HG03097 (cell line): ENCODE results near the gene MRPS18A.

Experiments used
- ATAC-seq: cut with Tn5 transposase; IDR thresholded peaks from one replicate; pipeline ENCODE4 v1.9.1; 2021; ENCODE audit not compliant: unreplicated experiment, low FRiP score

MRPS18A gene

GRCh38 chr6:43699564-43700186 lies 12.1 kb upstream of the MRPS18A start:
- no peak for ATAC-seq

DNA sequence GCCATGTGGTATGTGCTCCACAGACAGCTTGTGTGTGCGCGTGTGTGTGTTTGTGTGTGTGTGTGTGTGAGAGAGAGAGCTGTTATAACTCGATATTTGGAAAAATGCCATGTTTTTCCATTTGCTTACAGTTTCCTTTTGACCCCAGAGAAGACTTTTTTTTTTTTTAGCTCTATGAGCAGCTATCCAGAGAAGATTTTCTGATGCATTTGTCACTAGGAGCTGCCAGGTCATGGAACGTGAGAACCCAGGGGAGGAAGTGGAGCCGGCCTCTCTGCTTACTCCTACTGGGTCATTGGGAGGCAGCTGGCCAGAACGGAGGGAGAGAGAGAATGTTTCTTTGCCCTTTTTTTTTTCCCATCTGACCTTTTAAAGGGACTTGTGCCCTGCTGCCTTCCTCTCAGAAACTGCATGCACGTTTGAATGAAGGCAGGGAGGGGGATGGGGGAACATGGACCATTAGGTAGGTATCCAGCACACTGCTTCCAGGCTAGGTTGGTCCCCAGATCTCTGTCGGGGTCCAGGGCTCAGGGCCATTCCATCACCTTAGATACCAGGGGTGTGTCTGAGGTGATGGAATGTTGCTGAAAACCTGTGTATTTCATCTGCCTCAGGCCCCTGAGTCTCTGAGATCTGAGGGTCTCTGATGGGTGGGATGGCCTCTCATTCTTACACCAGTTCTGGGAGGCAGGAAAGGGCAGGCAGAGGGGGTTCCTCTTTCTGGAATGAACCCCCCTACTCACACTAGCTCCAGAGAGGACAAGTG lies 11.2 kb upstream of the MRPS18A start:
- no peak for ATAC-seq

DNA sequence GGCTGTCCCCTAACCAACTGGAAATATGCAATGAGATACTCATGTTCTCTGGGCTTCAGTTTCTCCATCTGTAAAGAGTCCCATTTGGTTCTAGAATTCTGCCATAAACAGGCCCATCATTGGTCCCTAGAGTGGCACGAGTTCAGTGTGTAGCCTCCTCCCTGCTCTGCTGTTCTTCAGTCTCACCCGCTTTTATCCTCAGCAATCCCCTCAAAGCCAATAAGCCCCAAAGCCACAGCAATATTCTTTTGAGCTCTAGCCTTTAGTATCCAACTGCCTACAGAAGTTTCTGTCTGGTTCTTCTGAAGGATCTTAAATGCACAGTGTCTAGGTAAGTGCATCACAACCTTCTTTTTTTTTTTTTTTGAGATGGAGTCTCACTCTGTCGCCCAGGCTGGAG lies 9.8 kb upstream of the MRPS18A start:
- no peak for ATAC-seq

- ATAC-seq, result no peak
These were observed 8.3 kb upstream of the MRPS18A start for GRCh38 chr6:43695967-43696291.

DNA sequence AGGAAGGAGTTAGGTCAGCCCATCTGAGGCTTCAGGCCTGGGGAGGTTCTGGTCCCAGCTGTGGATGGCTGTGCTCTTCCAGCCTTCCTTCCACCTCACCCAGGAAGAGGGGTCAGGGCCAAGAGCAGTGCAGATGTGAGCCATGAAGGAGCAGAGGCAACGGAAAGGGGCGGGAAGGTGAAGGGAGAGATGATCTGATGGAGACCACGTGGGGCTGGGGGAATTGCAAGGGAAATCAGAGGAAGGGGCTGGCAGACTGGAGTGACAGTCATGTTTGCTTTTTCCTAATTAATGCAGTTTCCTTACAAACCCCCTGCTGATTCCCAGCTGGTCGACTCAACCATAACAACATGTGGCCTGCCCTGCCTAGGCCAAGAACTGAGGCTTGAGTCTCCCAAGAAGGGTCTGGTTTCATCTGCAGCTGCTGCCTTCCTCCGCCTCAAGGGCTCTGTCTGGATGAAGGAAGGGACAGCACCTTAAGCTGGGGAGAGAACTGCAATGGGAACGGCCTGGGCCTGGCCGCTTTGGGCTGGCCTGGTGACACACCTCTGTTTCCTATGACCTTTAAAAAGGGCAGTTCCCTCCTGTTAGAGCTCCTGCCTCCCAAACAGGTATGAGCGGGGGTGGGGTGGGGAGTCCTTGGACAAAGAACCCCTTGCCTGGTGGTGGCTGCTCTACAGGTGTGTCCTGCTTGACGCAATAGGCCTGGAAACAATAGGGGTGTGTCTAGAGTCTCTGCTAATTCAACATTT lies 7.8 kb upstream of the MRPS18A start:
- ATAC-seq, result no peak

DNA sequence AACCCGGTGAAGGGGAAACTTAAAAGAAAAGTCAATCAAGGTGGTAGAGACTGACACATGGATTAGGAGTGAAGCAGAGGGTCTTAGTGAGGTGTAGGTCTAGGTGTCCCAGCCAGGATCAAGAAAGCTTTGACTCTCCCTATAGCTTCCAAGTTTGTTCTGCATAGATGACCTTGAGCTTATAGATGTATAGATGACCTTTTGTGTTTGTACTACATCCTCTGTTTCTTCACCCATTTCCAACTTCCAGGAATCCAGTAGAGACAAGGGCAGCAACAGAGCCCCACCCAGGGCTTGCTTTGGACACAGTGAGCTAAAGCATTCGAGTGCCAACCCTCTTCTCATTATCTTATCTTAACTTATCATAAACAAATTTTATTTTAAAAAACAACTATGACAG lies 1.8 kb upstream of the MRPS18A start:
- no peak for ATAC-seq

DNA sequence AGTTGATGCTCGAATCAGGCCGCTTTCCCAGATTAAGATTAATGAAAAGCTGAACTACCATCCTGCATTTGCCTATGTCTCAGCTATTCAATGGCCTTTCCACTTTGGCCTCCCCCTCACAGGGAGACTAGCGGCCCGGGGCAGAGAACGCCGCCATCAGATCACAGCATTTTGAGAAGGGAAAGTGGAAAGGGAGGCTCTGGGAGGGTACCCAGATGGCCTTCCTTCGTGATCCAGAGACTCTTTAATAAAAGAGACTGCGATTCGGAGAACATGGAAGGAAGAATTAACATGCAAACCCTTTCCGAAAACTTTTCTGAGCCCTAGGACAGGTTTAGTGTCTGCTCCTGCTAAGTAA lies 533 bp downstream of the MRPS18A start:
- ATAC-seq, result no peak

DNA sequence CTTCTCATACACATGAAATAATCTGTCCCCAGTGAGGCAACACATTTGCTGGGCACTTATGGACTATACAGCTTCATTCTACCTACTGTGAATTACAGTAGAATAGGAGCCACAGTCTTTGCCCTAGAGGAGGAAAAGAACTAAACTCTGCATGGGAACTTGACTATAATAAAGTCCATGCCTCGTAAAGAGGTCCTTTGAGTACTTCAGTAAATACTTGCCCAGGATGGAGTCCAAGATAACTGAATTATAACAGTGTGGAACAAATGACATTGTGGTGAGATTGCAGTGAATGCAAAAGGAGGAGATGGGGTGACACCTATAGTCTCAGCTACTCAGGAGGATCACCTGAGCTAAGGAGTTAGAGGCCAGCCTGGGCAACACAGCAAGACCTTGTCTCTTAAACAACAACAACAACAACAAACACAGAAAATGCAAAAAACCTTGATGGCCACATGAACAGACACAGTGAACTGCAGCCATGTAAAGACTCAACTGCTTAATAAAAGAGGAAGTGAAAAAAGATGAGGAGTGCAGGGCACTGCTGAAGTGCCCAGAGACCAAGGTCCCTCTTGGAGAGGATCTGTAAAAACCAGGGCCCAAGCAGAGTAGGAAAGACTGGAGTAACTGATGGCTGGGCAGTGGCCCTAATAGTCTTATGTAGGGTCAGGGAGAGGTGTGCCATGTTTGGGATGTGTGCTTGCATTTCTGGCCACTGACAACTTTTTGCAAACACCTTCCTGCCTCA lies 3.7 kb downstream of the MRPS18A start:
- no peak for ATAC-seq

DNA sequence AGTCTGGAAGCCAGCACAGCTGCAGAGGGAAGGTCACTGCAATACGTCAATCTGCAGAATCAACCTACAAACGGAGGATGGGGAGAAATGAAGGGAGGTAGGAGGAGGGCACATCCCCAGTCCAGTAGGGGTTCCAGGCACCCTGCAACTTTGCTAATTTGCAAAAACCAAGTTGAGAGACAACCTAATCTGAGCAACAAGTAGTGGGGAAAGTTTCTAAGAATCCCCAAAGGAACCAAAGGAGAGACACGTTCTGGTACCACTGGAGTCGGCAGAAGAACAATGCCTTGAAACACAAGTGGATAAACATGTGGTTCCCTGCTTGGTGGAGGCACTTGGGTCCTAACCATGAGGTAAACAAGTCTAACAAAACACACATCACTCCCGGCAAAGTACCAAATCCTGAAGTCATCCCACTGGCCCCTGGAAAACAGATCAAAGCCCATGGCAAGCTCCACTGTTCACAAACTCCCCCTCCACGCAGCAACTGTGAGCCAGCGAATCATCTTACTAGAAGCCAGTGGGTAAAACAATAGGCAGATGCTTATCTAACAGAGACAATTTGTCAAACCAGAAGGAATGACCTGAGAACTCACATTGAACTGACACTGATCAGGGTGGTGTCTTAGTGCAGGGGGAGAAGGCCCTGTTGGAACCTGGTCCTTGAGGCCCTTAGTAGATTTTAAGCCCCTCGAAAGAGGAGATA lies 4.7 kb downstream of the MRPS18A start:
- no peak for ATAC-seq

DNA sequence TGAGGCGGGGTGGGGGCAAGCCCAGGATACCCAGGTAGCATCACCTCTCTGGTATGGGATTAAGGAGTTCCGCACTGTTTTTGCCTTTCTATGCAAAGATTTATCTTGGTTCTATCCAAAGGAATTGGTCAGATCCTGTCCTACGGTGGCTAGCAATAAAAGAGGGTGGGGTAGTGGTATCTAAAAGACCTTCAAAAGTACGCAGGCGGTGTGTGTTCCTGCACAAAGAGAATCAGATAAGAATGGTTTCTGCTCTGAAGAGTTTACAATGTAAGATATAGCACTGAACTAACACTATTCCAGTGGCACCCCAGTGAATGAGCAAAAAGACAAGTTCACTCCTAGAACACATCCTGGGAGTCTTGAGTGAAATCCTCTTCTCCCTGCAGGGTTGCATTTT lies 6.3 kb downstream of the MRPS18A start:
- ATAC-seq, result no peak

DNA sequence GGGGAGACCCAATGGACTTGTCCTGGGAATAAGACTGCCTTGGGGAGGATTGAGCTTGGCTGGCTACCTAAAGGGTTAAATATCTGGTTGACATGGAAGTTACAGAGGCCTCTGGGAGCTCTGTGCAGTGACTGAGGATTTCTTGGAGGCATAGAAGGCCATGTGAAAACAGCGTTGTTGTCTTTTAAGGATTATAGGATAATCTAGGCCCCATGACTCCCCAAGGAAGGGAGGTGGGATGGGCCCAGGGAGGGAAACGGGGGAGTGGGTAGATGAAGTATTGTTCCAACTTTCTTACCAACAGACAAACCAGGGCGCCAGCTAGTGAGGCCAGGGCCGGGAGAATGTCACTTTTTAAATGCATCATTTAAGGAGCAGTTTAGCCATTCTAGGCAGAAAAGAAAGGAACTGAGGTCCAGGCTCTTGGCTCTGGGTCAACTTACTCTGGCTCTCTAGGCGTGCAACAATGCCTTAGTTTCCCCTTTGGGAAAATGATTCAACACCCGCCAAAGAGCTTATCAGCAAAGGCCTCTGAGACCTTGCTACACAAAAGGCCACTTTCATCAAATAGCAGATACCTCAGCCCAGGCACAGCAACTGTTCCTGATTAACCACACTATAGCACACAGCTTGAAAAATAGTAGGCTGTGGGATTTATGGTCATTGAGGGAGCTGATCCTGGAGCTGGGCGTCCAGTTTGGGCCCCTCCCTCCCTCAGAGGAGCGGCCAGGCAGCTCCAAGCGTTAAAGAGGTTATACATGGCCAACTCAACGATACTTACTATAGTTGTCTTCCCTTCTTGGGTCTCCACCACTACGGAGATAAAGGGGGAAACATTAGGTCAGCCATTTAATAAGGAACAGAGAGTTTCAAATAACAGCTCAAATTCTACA lies 7.0 kb downstream of the MRPS18A start:
- ATAC-seq, result no peak

- no peak for ATAC-seq
These were observed 8.5 kb downstream of the MRPS18A start for GRCh38 chr6:43679057-43679456.

GRCh38 chr6:43678341-43678740 lies 9.2 kb downstream of the MRPS18A start:
- no peak for ATAC-seq

- no peak for ATAC-seq
These were observed 9.8 kb downstream of the MRPS18A start for GRCh38 chr6:43677759-43678158.

- no peak for ATAC-seq
These were observed 10.5 kb downstream of the MRPS18A start for GRCh38 chr6:43676962-43677606.

- no peak for ATAC-seq
These were observed 12.7 kb downstream of the MRPS18A start for GRCh38 chr6:43674921-43675320.

GRCh38 chr6:43674291-43674690 lies 13.3 kb downstream of the MRPS18A start:
- ATAC-seq, result no peak

DNA sequence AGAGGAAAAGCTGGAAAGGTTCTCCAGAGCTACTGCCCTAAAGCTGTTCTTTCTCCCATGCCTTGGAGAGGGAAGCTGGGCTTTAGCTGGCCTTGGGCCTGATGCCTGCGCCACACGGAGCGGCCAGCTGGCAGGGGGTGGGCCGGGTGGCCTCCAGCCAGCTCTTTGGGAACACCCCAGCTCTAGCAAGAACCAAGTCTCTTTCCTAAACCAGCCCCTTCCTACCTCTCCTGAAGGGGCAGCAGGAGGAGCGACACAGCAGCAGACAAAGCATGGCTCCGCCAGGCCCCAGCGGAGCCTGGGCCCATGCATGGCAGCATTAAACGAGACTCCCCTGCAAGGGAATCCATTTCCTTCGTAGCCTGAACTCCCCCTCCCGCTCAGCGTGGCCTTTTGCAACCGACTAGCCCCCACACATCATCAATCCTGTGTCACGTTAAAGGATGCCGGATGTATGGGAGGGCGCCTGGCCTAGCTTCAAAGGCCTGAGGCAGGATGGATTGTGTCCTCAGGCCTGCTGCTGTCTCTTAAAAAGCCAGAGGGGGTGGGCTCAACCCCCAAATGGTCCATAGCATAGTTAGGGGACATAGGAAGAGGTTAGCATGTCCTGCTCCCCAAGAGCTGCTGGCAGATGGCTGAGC lies 14.0 kb downstream of the MRPS18A start:
- no peak for ATAC-seq
